Fibroblast of lung (primary cell): Measurements from ENCODE around the gene NBPF9.
"Not testable (repeated sequence)": the region's sequence is repeated elsewhere in the genome, so short reads cannot be mapped to it uniquely, and the experiment has no call there.

Experiments used
- EZH2 ChIP-seq: IDR thresholded peaks from 2 replicates; pipeline ENCODE4 v1.5.1; 2012; ENCODE audit warnings: low read length, control low read depth, mild to moderate bottlenecking; ENCODE audit errors: missing control alignments
- TF ChIP-seq, protein P1 (sequence below), 2 donors: IDR thresholded peaks in 1 of 2; conservative IDR thresholded peaks in 1 of 2; 1 replicate in 1 of 2; 2 replicates in 1 of 2; pipeline ENCODE4 v1.5.1; 2011 to 2012; ENCODE audit warnings: low read length in 2 of 2, control low read depth in 1 of 2, inconsistent platforms in 1 of 2, low read depth in 1 of 2, mild to moderate bottlenecking in 1 of 2

DNA sequence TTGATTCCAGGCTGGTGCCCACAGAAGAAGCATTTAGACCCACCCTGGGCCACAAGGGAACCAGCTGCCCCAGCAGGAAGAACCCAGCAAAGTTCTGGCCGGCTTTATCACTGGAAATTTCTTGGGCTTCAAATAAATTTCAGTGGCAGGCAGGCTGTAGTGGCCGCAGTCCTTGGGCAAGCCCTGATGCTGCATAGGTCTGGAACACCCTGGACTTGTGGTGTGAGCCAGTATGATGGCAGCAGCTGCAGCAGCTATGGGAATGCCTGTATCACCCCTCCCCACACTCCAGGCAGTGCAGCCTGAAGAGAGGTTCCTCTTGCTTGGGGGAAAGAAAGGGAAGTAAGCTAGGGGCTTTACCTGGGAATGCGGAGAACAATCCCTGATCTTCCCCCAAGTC lies 69.4 kb downstream of the NBPF9 start:
- TF ChIP-seq EZH2: not testable (repeated sequence)
- TF ChIP-seq, protein P1, sequence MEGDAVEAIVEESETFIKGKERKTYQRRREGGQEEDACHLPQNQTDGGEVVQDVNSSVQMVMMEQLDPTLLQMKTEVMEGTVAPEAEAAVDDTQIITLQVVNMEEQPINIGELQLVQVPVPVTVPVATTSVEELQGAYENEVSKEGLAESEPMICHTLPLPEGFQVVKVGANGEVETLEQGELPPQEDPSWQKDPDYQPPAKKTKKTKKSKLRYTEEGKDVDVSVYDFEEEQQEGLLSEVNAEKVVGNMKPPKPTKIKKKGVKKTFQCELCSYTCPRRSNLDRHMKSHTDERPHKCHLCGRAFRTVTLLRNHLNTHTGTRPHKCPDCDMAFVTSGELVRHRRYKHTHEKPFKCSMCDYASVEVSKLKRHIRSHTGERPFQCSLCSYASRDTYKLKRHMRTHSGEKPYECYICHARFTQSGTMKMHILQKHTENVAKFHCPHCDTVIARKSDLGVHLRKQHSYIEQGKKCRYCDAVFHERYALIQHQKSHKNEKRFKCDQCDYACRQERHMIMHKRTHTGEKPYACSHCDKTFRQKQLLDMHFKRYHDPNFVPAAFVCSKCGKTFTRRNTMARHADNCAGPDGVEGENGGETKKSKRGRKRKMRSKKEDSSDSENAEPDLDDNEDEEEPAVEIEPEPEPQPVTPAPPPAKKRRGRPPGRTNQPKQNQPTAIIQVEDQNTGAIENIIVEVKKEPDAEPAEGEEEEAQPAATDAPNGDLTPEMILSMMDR (conservative IDR thresholded peaks at IDR 0.05 in 1 of 2, IDR thresholded peaks at IDR 0.05 in 1 of 2; ENCODE audit: low read depth in 1 of 2, low read length in 2 of 2): not testable (repeated sequence)
